Transverse colon (tissue), 4 donors: ENCODE data around the gene KIAA1958.

ENCODE experiments used
- EP300 ChIP-seq: sonication (generic); formaldehyde crosslinking; IDR thresholded peaks from one replicate; pipeline ENCODE4 v1.6.1; 2017; ENCODE audit warnings: antibody characterized with exemption, low read depth
- POLR2A ChIP-seq: fragments of 450-650 bp; IDR thresholded peaks from one replicate; pipeline ENCODE4 v1.6.1; 2016; ENCODE audit warnings: antibody characterized with exemption, mild to moderate bottlenecking, moderate library complexity
- POLR2AphosphoS5 ChIP-seq, 3 donors: sonication (generic); formaldehyde crosslinking; IDR thresholded peaks; one replicate each; pipeline ENCODE4 v1.6.1; 2016; ENCODE audit warnings: antibody characterized with exemption in 3 of 3
- TF ChIP-seq, protein P1 (sequence below), 5 experiments: fragments of 200-600 bp in 3 of 5; fragments of 450-650 bp in 2 of 5; sonication (generic) in 3 of 5; IDR thresholded peaks; 1 replicate in 2 of 5; 2 replicates in 3 of 5; pipeline ENCODE4 v1.5.1; 2016 to 2017; ENCODE audit warnings: antibody characterized with exemption in 5 of 5, inconsistent platforms in 3 of 5, mild to moderate bottlenecking in 2 of 5, moderate library complexity in 1 of 5

DNA sequence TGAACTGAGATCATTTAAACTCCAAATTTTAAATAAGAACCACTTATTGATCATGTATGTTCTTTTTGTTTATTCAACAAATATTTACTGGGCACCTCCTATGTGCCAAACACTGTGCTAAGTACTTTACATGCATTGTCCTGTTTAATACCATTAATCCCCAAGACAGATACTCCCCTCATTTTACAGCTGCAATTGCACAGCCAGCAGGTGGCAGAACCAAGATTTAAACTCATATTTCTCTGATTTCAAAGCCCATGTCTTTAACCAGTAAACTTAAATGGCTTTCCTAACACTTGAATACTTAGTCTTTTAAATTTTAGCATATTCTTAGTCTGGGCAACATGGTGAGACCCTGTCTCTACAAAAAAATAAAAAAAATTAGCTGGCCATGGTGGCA lies 43.4 kb upstream of the KIAA1958 start:
- TF ChIP-seq EP300 (no peak), POLR2AphosphoS5 (IDR thresholded peaks at IDR 0.05) (no peak), POLR2A (no peak)
- TF ChIP-seq, protein P1, sequence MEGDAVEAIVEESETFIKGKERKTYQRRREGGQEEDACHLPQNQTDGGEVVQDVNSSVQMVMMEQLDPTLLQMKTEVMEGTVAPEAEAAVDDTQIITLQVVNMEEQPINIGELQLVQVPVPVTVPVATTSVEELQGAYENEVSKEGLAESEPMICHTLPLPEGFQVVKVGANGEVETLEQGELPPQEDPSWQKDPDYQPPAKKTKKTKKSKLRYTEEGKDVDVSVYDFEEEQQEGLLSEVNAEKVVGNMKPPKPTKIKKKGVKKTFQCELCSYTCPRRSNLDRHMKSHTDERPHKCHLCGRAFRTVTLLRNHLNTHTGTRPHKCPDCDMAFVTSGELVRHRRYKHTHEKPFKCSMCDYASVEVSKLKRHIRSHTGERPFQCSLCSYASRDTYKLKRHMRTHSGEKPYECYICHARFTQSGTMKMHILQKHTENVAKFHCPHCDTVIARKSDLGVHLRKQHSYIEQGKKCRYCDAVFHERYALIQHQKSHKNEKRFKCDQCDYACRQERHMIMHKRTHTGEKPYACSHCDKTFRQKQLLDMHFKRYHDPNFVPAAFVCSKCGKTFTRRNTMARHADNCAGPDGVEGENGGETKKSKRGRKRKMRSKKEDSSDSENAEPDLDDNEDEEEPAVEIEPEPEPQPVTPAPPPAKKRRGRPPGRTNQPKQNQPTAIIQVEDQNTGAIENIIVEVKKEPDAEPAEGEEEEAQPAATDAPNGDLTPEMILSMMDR (IDR thresholded peaks at IDR 0.05), result peak; percentile 22 to 46 (median 36)
